H1 (cell line): ENCODE results near the gene NARS2. TPM values are rescaled to one million over a fixed set of nuclear protein-coding genes. Genes with fewer than 3 reads are reported as not detected.

ENCODE experiments used
- CTCF ChIA-PET: fragments of 300-600 bp; sonication (Branson Sonifier 250); formaldehyde crosslinking; loops from one replicate; lab custom pipeline; 2021; ENCODE audit not compliant: partially characterized antibody; lab: Charles Lee
- POLR2A ChIA-PET: fragments of 300-600 bp; sonication (Branson Sonifier 250); formaldehyde crosslinking; loops from one replicate; lab custom pipeline; 2021; ENCODE audit warnings: inconsistent platforms; ENCODE audit not compliant: partially characterized antibody; lab: Charles Lee
- DNase-seq, 2 experiments: peaks; one replicate each; pipeline versions ENCODE4 v3.0.0 to v3.0.0-alpha.2; 2010 to 2022; ENCODE audit warnings: low spot score in 2 of 2, low read depth in 1 of 2, mixed read lengths in 1 of 2
- FAIRE-seq: peaks from 2 replicates; lab custom pipeline; 2011; peaks lifted over from hg19 to GRCh38; lab: Jason Lieb, UNC
- H2AFZ ChIP-seq: 2 replicates; pipeline ENCODE4 v1.8.1; 2012; ENCODE audit warnings: low read length, inconsistent platforms
- H2AK5ac ChIP-seq: 2 replicates; pipeline ENCODE4 v1.6.1; 2013; ENCODE audit warnings: low read depth, low read length
- H2BK120ac ChIP-seq: replicated peaks from 2 replicates; pipeline ENCODE3; 2013; ENCODE audit warnings: low read depth, low read length, inconsistent platforms
- H2BK12ac ChIP-seq: 2 replicates; pipeline ENCODE4 v1.6.1; 2013; ENCODE audit warnings: low read depth, low read length
- H2BK15ac ChIP-seq: 2 replicates; pipeline ENCODE4 v1.6.1; 2013; ENCODE audit warnings: low read length
- H2BK20ac ChIP-seq: 2 replicates; pipeline ENCODE4 v1.6.1; 2013; ENCODE audit warnings: low read length
- H2BK5ac ChIP-seq: 2 replicates; pipeline ENCODE4 v1.6.1; 2013; ENCODE audit warnings: low read depth, low read length
- H3K14ac ChIP-seq: 2 replicates; pipeline ENCODE4 v1.6.1; 2013; ENCODE audit warnings: inconsistent platforms; ENCODE audit not compliant: insufficient read length
- H3K18ac ChIP-seq: 2 replicates; pipeline ENCODE4 v1.6.1; 2013; ENCODE audit warnings: low read length; ENCODE audit errors: extremely low read depth
- H3K23ac ChIP-seq: 2 replicates; pipeline ENCODE4 v1.6.1; 2013; ENCODE audit warnings: inconsistent platforms; ENCODE audit not compliant: insufficient read length
- H3K23me2 ChIP-seq: 2 replicates; pipeline ENCODE4 v1.6.1; 2013; ENCODE audit warnings: low read depth, low read length
- H3K27ac ChIP-seq: 2 replicates; pipeline ENCODE4 v1.6.1; 2011; ENCODE audit warnings: low read depth, low read length, inconsistent platforms
- H3K27me3 ChIP-seq, 4 experiments: replicated peaks in 1 of 4; 1 replicate in 1 of 4; 2 replicates in 3 of 4; pipeline versions ENCODE4 v1.6.1 to v1.8.1; 2011 to 2013; ENCODE audit warnings: low read length in 3 of 4, mild to moderate bottlenecking in 3 of 4, inconsistent platforms in 2 of 4, mixed read lengths in 2 of 4, moderate library complexity in 1 of 4; ENCODE audit not compliant: control insufficient read depth in 3 of 4, insufficient read depth in 3 of 4; ENCODE audit errors: extremely low read depth in 1 of 4
- H3K36me3 ChIP-seq, 4 experiments: 2 replicates each; pipeline versions ENCODE4 v1.6.1 to v1.8.1; 2011 to 2013; ENCODE audit warnings: mild to moderate bottlenecking in 4 of 4, low read length in 3 of 4, moderate library complexity in 2 of 4, control low read depth in 1 of 4, inconsistent platforms in 1 of 4; ENCODE audit not compliant: insufficient read depth in 4 of 4, control insufficient read depth in 2 of 4
- H3K4ac ChIP-seq: replicated peaks from 2 replicates; pipeline ENCODE3; 2013; ENCODE audit warnings: low read length, low read depth, mixed read lengths, inconsistent platforms; ENCODE audit not compliant: insufficient read length
- H3K4me1 ChIP-seq, 4 experiments: replicated peaks in 1 of 4; 1 replicate in 1 of 4; 2 replicates in 3 of 4; pipeline versions ENCODE4 v1.6.1 to v1.8.1; 2011 to 2013; ENCODE audit warnings: low read length in 3 of 4, inconsistent platforms in 2 of 4, mixed read lengths in 1 of 4; ENCODE audit not compliant: insufficient read depth in 4 of 4, control insufficient read depth in 3 of 4
- H3K4me2 ChIP-seq, 2 experiments: 2 replicates each; pipeline versions ENCODE4 v1.6.1 to v1.8.1; 2011 to 2013; ENCODE audit warnings: low read depth in 2 of 2, low read length in 2 of 2, control low read depth in 1 of 2, inconsistent platforms in 1 of 2, mild to moderate bottlenecking in 1 of 2; ENCODE audit not compliant: insufficient read depth in 1 of 2
- H3K4me3 ChIP-seq, 4 experiments: fragments of 200-600, 300-600 bp in 1 of 4; sonication (generic), shearing (Covaris generic), sonication (Bioruptor Twin) in 1 of 4; 2 replicates each; pipeline versions ENCODE4 v1.5.1 to v1.8.1; 2011 to 2016; ENCODE audit warnings: low read length in 4 of 4, low read depth in 3 of 4, control low read depth in 2 of 4, inconsistent platforms in 2 of 4, mild to moderate bottlenecking in 2 of 4, mixed read lengths in 1 of 4, moderate library complexity in 1 of 4; ENCODE audit not compliant: insufficient read depth in 2 of 4; ENCODE audit errors: extremely low read depth in 1 of 4
- H3K56ac ChIP-seq: replicated peaks from 2 replicates; pipeline ENCODE3; 2013; ENCODE audit warnings: low read depth, mild to moderate bottlenecking, mixed read lengths, low read length, inconsistent platforms; ENCODE audit not compliant: insufficient read length
- H3K79me1 ChIP-seq: 2 replicates; pipeline ENCODE4 v1.6.1; 2013; ENCODE audit warnings: low read depth, low read length, control low read depth
- H3K79me2 ChIP-seq, 2 experiments: 2 replicates each; pipeline versions ENCODE4 v1.6.1 to v1.8.1; 2012 to 2013; ENCODE audit warnings: low read length in 2 of 2, mild to moderate bottlenecking in 2 of 2, inconsistent platforms in 1 of 2; ENCODE audit not compliant: insufficient read depth in 2 of 2, control insufficient read depth in 1 of 2
- H3K9ac ChIP-seq, 4 experiments: replicated peaks in 1 of 4; 1 replicate in 1 of 4; 2 replicates in 3 of 4; pipeline versions ENCODE4 v1.6.1 to v1.8.1; 2011 to 2013; ENCODE audit warnings: low read depth in 3 of 4, low read length in 3 of 4, control low read depth in 2 of 4, mild to moderate bottlenecking in 2 of 4, moderate library complexity in 2 of 4, inconsistent platforms in 1 of 4; ENCODE audit errors: extremely low read depth in 1 of 4
- H3K9me3 ChIP-seq, 2 experiments: 2 replicates each; pipeline versions ENCODE4 v1.6.1 to v1.8.1; 2012 to 2013; ENCODE audit warnings: mild to moderate bottlenecking in 2 of 2, moderate library complexity in 2 of 2, control low read depth in 1 of 2, inconsistent platforms in 1 of 2, low read depth in 1 of 2, low read length in 1 of 2, mixed read lengths in 1 of 2; ENCODE audit not compliant: insufficient read depth in 2 of 2
- H4K20me1 ChIP-seq, 2 experiments: replicated peaks in 1 of 2; 2 replicates each; pipeline versions ENCODE3 to v1.8.1; 2011 to 2013; ENCODE audit warnings: inconsistent platforms in 2 of 2, low read length in 2 of 2, mild to moderate bottlenecking in 1 of 2; ENCODE audit not compliant: insufficient read depth in 2 of 2, control insufficient read depth in 1 of 2
- H4K5ac ChIP-seq: 2 replicates; pipeline ENCODE4 v1.6.1; 2013; ENCODE audit warnings: low read length, low read depth, mixed read lengths, inconsistent platforms; ENCODE audit not compliant: insufficient read length
- H4K8ac ChIP-seq: 2 replicates; pipeline ENCODE4 v1.8.0; 2013; ENCODE audit warnings: mild to moderate bottlenecking, moderate library complexity, low read length, inconsistent platforms; ENCODE audit not compliant: insufficient read depth; ENCODE audit errors: extremely low read depth
- H4K91ac ChIP-seq: replicated peaks from 2 replicates; pipeline ENCODE3; 2013; ENCODE audit warnings: low read length, mixed read lengths, inconsistent platforms; ENCODE audit not compliant: insufficient read length
- EZH2 ChIP-seq: fragments of 200-600 bp; sonication (generic); IDR thresholded peaks from 2 replicates; pipeline ENCODE4 v1.7.1; 2012; ENCODE audit warnings: low read depth, mild to moderate bottlenecking, moderate library complexity, low read length, inconsistent platforms; ENCODE audit not compliant: severe bottlenecking
- SP2 ChIP-seq: IDR thresholded peaks from 2 replicates; pipeline ENCODE4 v1.6.1; 2012; ENCODE audit warnings: mild to moderate bottlenecking, low read length, inconsistent platforms
- TBP ChIP-seq: IDR thresholded peaks from 2 replicates; pipeline ENCODE4 v1.6.1; 2011; ENCODE audit warnings: low read depth, low read length, improper control_type of control experiment
- WGBS, 2 experiments: shearing (Covaris generic) in 1 of 2; methylation state at CpG; one replicate each; pipeline versions ENCODE4 v1.1.6 to v1.1.7; 2013 to 2015; ENCODE audit warnings: low lambda C conversion rate in 2 of 2, mixed read lengths in 2 of 2, inconsistent platforms in 1 of 2, low coverage in 1 of 2, missing lambda C conversion rate in 1 of 2; ENCODE audit not compliant: insufficient replicate concordance in 2 of 2, insufficient coverage in 1 of 2, insufficient read length in 1 of 2; ENCODE audit errors: extremely low coverage in 1 of 2, missing lambda C conversion rate in 1 of 2; 5-methylcytosine and 5-hydroxymethylcytosine counted together
- polyA plus RNA-seq, 7 experiments: library from polyadenylated mRNA; depleted of rRNA in 3 of 7; stranded (reverse) in 5 of 7; unstranded in 2 of 7; fragments of >200 nt in 5 of 7; fragments of 200-250 nt in 2 of 7; gene quantifications; 1 replicate in 5 of 7; 2 replicates in 1 of 7; 4 replicates in 1 of 7; pipeline versions ENCODE4 v1.2.1 to v1.2.3, GENCODE V29; 2011 to 2013; ENCODE audit warnings: missing spikeins in 2 of 7, mixed read lengths in 2 of 7
- total RNA-seq: library from RNA; stranded (reverse); fragmentation: NEBNext Ultra II Directional; extraction: Animal tissue kit (Norgen Biotek cat#: 25700); gene quantifications from 2 replicates; pipeline ENCODE4 v1.2.1, GENCODE V29; 2021

The NARS2 gene
- total and polyA plus RNA-seq, 2 of the 8 experiments (the other 6 are each of a cell fraction or from before 2014, with no cell fraction given): 26.2 to 51.6 TPM

DNA sequence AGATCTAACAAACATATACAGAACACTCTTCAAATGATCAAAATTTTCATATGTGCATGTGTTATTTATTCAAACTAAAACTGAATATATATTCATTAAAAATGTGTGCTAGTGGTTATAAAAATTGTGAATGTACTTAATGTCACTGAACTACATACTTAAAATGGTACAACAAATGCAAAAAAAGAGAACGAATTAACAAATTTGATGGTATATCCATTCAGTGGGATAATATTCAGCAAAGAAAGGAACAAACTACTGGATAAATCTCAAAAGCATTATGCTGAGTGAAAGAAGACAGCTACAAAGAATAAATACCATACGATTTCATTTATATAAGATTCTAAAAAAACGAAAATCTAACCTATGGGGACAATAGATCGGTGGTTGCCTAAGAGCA, 64.1 kb downstream of the NARS2 start:
- no peak overlapping the region for H3K14ac ChIP-seq
- no peaks in the 10 kb centered on the region for H4K20me1 ChIP-seq
- no peak overlapping the region for H3K18ac ChIP-seq
- H4K91ac ChIP-seq: no peak overlapping the region
- no peak overlapping the region for H3K4ac ChIP-seq
- H3K79me1 ChIP-seq: no peaks in the 10 kb centered on the region
- TF ChIP-seq EZH2 (no peak), TBP (no peak), SP2 (no peak)
- peaks cover 0 to 3% (median 0%) of the 10 kb centered on the region in 4 experiments; a peak in 1 of 7 replicates for H3K4me1 ChIP-seq
- DNase-seq (no peak), FAIRE-seq (no peak)
- H2BK5ac ChIP-seq: no peak overlapping the region
- H2BK12ac ChIP-seq: no peak overlapping the region
- H2BK15ac ChIP-seq: no peak overlapping the region
- no peak overlapping the region for H2BK120ac ChIP-seq
- POLR2A ChIA-PET: no interaction called here
- no peak overlapping the region for H3K56ac ChIP-seq
- H3K9me3 ChIP-seq: peaks cover 0 to 8% of the 10 kb centered on the region in 2 experiments; a peak in 1 of 4 replicates
- no peaks in the 10 kb centered on the region for H3K23me2 ChIP-seq
- no peak overlapping the region for H2AFZ ChIP-seq
- peaks cover 0 to 1% of the 10 kb centered on the region in 2 experiments; a peak in 2 of 4 replicates for H3K79me2 ChIP-seq
- no peak overlapping the region for H4K5ac ChIP-seq
- no peak overlapping the region for H3K23ac ChIP-seq
- no peak overlapping the region for H2BK20ac ChIP-seq
- H4K8ac ChIP-seq: no peak overlapping the region
- peaks cover 0 to 8% (median 1%) of the 10 kb centered on the region in 4 experiments; a peak in 2 of 8 replicates for H3K36me3 ChIP-seq
- H3K4me2 ChIP-seq: no peak overlapping the region
- CTCF ChIA-PET: interaction anchor here (0.8 kb wide), 1 partner anchor 21 kb away, joined by 3 read pairs; no protein-coding TSS in a partner anchor
- H2AK5ac ChIP-seq: no peak overlapping the region
- no peak overlapping the region for H3K27ac ChIP-seq
- no peak overlapping the region for H3K4me3 ChIP-seq
- H3K9ac ChIP-seq: no peak overlapping the region
- H3K27me3 ChIP-seq: no peaks in the 10 kb centered on the region
- 82% methylated on average over 4 of the region's 4 CpGs; no CpG with 5 or more reads in 1 of the 2 experiments for WGBS, 2 experiments
